ENCODE measurements around the gene SYT5.
"Not testable (repeated sequence)": the region's sequence is repeated elsewhere in the genome, so short reads cannot be mapped to it uniquely, and the experiment has no call there.

SYT5 gene

DNA sequence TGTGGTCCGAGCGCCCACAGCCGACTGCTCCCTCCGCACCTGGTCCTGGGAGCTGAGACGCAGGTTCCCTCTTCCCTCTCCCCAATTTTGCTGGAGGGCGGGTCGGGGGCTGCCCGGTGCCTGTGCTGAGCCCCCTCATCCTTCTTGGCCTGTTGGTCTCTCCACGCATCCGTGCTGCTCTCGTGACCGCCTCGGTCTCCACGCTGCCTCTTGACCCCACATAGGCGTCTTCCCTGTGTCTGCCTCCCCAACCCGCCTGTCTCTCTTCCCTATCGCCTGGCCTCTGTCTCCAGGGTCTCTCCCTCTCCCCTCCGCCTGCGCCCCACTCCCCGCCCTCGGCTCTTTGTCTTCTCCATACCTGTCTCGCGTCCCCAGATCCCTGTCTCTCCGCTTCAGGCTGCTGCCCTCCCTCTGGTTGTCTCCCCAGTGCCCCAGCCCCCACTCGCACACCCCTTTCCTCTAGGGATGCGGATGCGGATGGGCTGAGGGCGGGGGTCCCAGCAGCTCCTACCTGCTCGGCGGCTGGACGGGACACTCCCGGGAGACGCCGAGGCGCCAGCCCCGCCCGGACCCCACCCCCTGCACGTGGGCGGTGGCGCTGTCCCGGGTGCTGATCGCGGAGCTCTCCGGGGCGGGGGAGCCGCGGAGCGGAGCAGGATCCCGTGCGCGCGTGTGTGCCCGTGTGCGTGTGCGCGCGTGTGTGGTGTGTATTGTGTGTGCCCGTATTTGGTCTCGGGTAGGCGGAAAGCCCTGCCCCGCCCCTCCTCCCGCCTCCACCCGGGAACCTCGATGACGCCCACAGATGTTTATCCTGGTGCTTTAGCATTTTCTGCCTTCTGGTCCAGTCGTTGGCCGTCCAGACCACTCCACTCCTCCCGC lies at the start of gene SYT5:
Gene SYT5, minus strand, starts transcription at position 684 of the 879 bp plus-strand sequence. CDS start 1,248 bp downstream, outside the sequence.
- DNase-seq: peak; percentile 67

DNA sequence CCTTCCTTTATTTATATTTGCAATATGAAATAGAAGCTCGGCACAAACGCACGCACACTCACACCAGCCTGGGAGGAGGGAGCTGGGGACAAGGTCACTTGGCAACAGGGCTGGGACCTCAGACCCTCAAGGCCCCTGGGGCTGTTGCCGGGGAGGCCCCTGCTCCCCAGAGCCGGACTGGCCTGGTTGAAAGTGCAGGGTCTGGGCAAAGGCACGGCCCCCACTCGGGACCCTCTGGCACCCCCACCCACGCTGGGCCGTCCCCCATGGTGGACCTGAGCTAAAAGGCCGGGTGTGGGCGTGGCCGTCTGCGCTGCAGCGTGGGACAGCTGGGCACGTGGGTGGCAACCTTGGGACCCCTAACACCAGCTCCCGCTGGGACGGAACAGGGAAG lies 49.7 kb upstream of the SYT5 start:
- no peak for DNase-seq

GRCh38 chr19:55229145-55229788 lies 49.2 kb upstream of the SYT5 start:
- no peak for DNase-seq

GRCh38 chr19:55228403-55229031 lies 48.4 kb upstream of the SYT5 start, which contains the start of gene TMEM86B:
TMEM86B (minus strand) TSS chr19:55228763; CDS start chr19:55228741, 22 bp downstream.
- DNase-seq: no peak

GRCh38 chr19:55228015-55228391 lies 47.9 kb upstream of the SYT5 start:
- DNase-seq: no peak

DNA sequence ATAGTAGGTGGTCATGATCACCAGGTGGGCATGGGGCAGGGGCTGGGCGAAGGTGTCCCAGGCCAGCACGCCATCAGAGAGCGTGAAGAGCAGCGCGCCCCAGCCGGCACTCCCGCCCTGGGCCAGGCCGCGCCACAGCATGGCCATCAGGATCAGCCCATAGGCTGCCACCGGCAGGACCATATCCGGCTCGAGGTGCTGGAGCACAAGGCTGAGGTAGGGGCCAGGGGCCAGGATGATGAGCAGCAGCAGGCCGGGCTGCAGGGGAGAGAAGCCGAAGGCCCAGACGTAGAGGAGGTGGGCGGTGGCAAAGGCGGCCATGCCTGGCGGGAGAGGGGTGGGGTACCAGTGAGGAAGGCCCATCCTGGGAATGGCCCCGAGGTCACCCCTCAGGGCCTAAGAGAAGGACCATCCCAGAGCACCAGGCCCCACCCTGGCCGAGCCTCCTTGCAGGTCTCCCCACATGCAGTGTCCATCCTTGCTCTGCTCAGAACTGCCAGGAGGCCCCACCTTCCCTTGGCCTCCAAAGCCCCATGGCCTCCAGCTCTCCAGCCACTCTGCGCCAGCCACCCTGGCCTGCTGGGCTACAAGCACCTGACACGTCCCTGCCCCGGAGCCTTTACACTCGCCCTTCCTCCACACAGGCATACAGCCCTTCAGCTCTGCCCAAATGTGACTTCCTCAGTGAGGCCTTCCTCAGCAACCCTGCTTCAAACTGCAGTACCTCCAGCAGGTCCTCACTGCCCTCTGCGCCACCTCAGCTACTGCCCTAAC lies 47.3 kb upstream of the SYT5 start:
- DNase-seq: no peak

DNA sequence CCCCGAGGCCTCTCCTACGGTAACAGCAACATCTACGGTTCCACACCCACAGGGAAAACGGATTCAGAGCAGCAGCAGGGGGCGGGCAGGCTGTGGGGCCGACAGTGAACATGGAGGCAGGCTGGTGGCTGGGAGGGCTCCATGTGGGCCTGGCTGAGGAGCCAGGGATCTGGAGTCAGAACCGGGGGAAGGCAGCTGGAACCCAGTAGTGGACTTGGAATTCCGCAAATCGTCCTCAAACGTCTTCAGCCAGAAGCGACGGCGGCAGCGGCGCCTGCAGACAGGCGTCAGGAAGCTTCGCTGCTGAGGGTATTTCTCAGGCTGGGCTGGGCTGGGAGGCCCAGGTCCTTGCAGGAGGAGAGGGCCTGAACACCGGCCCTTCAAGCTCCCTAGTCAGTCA lies 46.7 kb upstream of the SYT5 start:
- no peak for DNase-seq

DNA sequence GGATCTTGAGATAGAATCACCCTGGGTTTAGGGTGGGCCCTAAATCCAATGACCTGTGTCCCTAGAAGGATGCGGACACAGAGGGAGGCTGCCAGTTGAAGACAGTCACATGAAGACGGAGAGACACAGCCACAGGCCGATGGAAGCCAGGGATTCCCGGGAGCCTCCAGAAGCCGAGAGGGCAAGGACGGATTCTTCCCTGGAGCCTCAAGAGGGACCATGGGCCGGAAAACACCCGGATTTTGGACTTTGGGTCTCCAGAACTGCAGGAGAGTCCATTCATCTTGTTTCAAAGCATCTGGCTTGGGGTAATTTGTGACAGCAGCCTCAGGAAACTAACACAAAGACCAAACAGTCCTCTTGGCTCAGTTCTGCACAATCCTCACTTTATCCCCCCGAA lies 46.2 kb upstream of the SYT5 start:
- no peak for DNase-seq

GRCh38 chr19:55225415-55225958 lies 45.4 kb upstream of the SYT5 start:
- no peak for DNase-seq

DNA sequence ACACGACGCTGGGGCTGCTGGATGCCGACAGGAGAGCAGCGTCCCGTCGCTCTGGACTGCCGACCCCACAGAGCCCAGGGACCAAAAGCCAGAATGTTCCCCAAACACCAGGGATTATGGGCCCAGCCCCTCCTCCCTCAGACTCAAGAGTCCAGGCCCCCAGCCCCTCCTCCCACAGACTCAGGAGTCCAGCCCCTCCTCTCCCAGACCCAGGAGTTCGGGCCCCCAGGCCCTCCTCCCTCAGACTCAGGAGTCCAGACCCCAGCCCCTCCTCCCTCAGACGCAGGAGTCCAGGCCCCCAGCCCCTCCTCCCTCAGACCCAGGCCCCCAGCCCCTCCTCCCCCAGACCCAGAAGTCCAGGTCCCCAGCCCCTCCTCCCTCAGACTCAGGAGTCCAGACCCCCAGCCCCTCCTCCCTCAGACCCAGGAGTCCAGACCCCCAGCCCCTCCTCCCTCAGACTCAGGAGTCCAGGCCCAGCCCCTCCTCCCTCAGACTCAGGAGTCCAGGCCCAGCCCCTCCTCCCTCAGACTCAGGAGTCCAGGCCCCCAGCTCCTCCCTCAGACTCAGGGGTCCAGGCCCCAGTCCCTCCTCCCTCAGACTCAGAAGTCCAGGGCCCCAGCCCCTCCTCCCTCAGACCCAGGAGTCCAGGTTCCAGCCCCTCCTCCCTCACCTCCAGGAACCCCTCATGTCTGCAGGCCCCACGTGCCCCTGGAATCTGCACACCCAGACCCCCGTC lies 44.8 kb upstream of the SYT5 start:
- not testable (repeated sequence) for DNase-seq

GRCh38 chr19:55224038-55224665 lies 44.1 kb upstream of the SYT5 start:
- DNase-seq: no peak

- DNase-seq: no peak
These were observed 43.4 kb upstream of the SYT5 start for GRCh38 chr19:55223291-55224037.

DNA sequence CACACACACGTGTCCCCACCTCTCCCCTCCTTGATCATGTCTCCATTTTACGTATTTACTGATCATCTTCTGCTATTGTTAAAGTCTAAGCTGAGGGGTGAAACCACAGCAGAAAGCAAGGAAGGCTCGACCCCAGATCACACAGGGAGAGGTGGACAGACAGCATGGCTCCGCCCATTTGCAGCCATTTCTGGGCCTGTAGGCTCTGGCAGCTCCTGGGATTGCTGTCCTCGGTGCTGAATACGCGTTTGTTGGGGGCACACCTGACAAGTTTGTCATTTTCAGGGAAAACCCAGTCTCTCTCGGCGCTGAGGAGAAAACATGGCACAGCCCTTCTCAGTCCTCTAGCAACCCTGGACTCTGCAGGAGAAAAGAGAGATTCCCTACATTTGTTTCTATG lies 40.4 kb upstream of the SYT5 start:
- DNase-seq: no peak

GRCh38 chr19:55216461-55217198 lies 36.5 kb upstream of the SYT5 start:
- peak; percentile 41 for DNase-seq

DNA sequence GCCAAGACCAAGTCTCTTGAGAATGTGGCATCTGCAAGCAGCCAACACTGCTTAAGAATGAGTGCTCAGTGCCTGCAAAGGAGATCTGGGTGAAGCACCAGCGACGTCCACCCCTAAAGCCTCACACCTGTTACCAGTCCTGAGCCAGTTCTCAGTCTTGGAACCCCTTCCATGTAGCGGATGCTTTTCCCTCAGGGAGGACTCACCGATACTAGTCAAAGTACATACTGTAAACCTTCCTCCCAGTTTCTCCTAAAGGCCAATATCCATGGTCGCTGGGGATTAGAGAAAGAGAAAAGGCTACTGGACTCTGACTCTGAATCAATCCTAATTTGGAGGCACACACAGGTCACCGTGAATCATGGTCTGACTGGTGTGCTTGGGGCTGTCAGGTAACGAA lies 33.5 kb upstream of the SYT5 start:
- no peak for DNase-seq

DNA sequence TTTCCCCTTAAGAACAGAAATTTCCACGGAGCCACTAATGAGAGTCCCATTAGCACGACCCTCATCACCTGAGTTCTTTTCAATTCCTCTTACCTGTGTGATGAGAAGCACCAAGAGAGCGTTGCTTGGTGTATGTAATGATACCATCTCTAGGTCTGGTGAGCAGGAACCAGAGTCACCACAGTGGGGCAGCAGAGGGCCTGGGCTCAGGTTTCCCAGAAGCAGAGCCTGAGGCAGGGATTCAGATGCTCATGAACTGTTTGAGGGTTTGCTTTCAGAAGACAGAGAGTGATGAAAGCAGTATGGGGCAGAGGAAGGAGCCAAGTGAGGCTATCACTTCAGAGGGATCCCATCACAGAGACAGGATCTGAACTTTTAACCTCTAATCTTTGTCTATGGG lies 32.4 kb upstream of the SYT5 start:
- DNase-seq: peak; percentile 43

GRCh38 chr19:55209693-55210472 lies 29.8 kb upstream of the SYT5 start:
- no peak for DNase-seq

DNA sequence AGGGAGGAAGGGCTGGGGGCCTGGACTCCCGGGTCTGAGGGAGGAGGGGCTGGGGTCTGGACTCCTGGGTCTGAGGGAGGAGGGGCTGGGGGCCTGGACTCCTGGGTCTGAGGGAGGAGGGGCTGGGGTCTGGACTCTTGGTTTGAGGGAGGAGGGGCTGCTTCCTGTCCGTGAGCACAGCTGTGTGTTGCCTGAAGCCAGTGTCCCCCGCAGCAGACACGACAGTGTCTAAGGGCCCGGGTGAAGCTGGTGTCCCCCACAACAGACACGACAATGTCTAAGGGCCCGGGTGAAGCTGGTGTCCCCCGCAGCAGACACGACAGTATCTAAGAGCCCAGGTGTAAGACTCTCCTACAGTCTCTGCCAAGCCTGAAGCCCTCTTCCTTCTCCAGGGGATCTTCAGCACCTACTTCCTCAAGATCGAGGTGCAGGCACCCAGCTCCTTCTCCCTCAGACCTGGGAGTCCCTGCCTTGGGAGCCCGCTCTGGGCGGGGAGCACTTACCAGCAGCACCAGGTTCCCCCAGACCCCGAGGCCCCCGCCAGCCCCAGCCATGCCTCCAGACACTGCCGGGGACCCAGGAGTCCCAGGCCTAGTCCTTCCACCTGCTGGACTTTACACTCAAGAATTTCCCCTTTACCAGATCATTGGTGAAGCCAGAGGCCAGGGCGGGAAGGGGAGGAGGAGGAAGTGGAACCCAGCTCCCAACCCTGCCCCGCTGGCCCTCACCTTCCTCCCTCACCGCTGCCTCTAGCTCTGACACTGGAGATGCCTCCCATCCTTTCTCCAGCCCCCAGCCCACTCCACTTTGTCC lies 29.0 kb upstream of the SYT5 start, which contains the start of gene PTPRH:
Gene PTPRH, minus strand, starts transcription at position 622 of the 813 bp plus-strand sequence. Its CDS starts 68 bp downstream, at position 554.
- DNase-seq: no peak

Data from activated CD8-positive, alpha-beta memory T cell treated with anti-CD3 and anti-CD28 coated beads, Interleukin-2, amount 50 U/mL, for 4 hours (primary cell).